Aortic smooth muscle cell (primary cell): ENCODE measurements around the gene APMAP. TPM values are rescaled to one million over a fixed set of nuclear protein-coding genes. Genes with fewer than 3 reads are reported as not detected.

Experiments used
- total RNA-seq: library from RNA; depleted of rRNA; stranded (reverse); fragments of >200 nt; gene quantifications from 2 replicates; pipeline ENCODE4 v1.2.3, GENCODE V29; 2014

The APMAP gene, protein sequence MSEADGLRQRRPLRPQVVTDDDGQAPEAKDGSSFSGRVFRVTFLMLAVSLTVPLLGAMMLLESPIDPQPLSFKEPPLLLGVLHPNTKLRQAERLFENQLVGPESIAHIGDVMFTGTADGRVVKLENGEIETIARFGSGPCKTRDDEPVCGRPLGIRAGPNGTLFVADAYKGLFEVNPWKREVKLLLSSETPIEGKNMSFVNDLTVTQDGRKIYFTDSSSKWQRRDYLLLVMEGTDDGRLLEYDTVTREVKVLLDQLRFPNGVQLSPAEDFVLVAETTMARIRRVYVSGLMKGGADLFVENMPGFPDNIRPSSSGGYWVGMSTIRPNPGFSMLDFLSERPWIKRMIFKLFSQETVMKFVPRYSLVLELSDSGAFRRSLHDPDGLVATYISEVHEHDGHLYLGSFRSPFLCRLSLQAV
- total RNA-seq, result 104 and 126 TPM in 2 replicates

DNA sequence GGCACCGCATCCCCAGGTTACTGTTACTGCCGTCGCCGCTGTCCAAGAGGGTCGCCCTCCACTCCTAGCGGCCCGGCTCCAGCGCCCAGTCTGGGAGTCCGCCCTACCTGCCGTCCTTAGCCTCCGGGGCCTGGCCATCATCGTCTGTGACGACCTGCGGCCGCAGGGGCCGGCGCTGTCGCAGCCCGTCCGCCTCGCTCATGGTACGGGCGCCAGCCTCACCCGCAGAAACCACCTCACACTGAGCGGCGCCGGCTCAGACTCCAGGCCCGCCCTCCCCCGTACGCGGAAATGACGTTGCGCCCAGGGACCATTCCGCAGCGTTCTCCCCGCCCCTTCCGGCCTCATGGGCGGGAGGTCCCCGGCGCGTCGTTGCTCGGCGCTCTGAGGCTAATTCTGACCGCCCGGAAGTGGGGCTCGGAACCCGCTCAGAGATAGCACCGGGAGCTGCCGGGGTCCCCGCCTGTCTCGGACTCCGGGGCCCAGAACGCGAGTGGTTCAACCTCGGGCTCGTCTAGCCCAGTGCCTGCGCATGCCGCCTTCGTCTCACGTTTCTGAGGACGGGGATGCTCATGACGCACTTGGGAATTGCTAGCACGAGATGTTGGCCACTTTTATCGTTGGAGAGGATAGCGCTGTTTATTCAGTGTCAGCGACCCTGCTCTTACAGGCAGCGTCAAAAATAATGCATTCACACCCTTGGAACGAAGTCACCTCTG is at the start of gene APMAP:
APMAP (minus strand) TSS at position 265 of the 719 bp plus-strand sequence; CDS start at position 202, 63 bp downstream.

DNA sequence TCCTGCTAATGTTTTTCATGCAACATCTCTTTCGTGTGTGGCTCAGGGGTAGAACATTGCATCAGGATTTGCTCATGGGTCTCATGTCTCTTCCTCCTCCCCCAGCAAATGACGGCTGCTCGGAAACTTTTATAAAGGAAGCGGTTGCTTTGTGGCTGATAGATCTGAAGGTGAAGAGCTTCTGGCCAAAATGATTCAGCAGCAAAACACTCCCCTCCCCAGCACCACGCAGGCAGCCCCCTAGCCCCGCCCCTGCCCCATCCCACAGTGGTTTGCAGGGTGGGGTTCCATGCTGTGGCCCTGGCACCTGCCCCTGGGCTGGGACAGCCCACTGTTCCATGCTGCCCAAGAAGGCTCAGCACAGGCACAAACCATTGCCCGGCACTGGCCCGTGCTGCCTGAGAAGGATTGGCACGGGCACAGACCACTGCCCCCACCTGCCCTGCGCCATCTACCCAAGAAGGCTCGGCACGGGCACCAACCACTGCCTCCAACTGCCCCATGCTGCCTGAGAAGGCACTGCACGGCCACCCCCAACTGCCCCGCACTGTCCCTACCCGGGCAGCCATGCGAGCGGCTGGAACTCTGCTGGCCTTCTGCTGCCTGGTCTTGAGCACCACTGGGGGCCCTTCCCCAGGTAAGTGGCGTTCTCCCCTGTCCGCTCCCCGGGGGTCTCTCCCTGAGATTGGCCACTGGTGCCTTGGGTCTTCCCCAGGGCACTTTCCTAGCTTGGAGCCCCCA is 43.4 kb downstream of the APMAP start, which contains the start of gene CST7:
CST7 (plus strand) TSS at position 331 of the 741 bp plus-strand sequence; CDS start at position 568, 237 bp downstream.

Other genes with a start within 250 kb of the APMAP start
- gene CST7, start 43.5 kb downstream of the APMAP start, total RNA-seq, result not detected in 2 replicates
- gene ACSS1, start 65.4 kb upstream of the APMAP start, total RNA-seq, result 2.0 and 4.9 TPM in 2 replicates
- not detected in 2 replicates for gene VSX1, start 89.4 kb upstream of the APMAP start, total RNA-seq
- gene ENTPD6, start 203.0 kb upstream of the APMAP start, total RNA-seq, result 46.4 and 55.5 TPM in 2 replicates